ENCODE results near the gene HEATR9.

Gene HEATR9

GRCh38 chr17:35809855-35810461, 58.7 kb downstream of the HEATR9 start:
- TF ChIP-seq, protein P1, sequence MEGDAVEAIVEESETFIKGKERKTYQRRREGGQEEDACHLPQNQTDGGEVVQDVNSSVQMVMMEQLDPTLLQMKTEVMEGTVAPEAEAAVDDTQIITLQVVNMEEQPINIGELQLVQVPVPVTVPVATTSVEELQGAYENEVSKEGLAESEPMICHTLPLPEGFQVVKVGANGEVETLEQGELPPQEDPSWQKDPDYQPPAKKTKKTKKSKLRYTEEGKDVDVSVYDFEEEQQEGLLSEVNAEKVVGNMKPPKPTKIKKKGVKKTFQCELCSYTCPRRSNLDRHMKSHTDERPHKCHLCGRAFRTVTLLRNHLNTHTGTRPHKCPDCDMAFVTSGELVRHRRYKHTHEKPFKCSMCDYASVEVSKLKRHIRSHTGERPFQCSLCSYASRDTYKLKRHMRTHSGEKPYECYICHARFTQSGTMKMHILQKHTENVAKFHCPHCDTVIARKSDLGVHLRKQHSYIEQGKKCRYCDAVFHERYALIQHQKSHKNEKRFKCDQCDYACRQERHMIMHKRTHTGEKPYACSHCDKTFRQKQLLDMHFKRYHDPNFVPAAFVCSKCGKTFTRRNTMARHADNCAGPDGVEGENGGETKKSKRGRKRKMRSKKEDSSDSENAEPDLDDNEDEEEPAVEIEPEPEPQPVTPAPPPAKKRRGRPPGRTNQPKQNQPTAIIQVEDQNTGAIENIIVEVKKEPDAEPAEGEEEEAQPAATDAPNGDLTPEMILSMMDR (IDR thresholded peaks at IDR 0.05; ENCODE audit: low read depth, low read length, missing control alignments): no peak
- no peak for DNase-seq (ENCODE audit: extremely low read depth, low read depth)

GRCh38 chr17:35808962-35809854, 59.5 kb downstream of the HEATR9 start, which contains the start of gene TAF15:
Gene TAF15 (plus strand): TSS chr17:35809484. CDS start chr17:35809570, 86 bp downstream.
- H3K4me3 ChIP-seq (replicated peaks; ENCODE audit: low read depth, low read length): peak within 1 kb of the TSS; percentile 96
- TF ChIP-seq, protein P1 (IDR thresholded peaks at IDR 0.05; ENCODE audit: low read depth, low read length, missing control alignments): peak; percentile 80
- peak; percentile 97 for DNase-seq (ENCODE audit: extremely low read depth, low read depth)

More at GRCh38 chr17:35809855-35810461, 58.7 kb downstream of the HEATR9 start:
- peak overlapping the region; percentile 96 for H3K4me3 ChIP-seq (replicated peaks; ENCODE audit: low read depth, low read length)

GRCh38 chr17:35808240-35808961, 60.3 kb downstream of the HEATR9 start:
- no peak for DNase-seq (ENCODE audit: extremely low read depth, low read depth)
- H3K4me3 ChIP-seq (replicated peaks; ENCODE audit: low read depth, low read length): peak overlapping the region; percentile 96
- TF ChIP-seq, protein P1 (IDR thresholded peaks at IDR 0.05; ENCODE audit: low read depth, low read length, missing control alignments): no peak

DNA sequence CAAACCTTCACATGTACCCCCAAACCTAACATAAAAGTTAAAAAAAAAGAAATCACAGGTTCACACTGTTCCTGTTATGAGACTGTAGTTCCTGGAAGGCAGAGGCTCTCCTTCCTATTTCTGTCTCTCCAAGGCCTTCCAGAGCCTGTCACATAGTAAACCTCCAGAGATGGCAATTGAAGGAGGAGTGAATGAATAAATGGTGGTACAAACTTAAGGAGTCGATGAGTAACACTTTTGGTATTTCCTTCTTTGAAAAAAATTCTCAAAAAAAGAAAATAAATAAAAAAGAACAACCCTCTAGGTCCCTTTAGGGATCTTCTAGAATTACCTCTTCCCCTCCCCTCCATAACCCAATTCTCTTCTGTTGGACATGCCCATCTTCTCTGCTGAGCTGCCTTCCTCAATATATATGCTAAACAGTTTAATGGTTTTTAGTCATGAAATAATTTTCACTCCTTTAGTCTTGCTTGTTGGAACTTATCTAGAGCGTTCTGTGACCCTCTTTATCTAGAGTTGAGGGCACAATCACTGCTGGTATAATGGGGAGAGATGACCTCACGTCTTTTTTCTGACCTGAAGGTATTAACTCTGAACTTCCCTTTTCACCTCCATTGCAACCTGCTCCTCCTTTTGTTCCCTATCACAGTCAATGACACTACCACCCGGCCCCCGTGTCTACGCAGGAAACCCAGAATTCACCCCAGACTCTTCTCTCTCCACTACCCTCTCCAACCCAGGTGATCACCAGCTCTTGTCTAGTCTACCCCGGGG, 61.1 kb downstream of the HEATR9 start:
- TF ChIP-seq, protein P1 (IDR thresholded peaks at IDR 0.05; ENCODE audit: low read depth, low read length, missing control alignments): no peak
- H3K4me3 ChIP-seq (replicated peaks; ENCODE audit: low read depth, low read length): no peak overlapping the region
- no peak for DNase-seq (ENCODE audit: extremely low read depth, low read depth)
